Thoracic aorta (tissue), 2 donors: ENCODE measurements around the gene BMP6. TPM values are rescaled to one million over a fixed set of nuclear protein-coding genes. Genes with fewer than 3 reads are reported as not detected.

Source experiments
- ATAC-seq: fragments of 150-250 bp; one replicate; pipeline ENCODE4 v1.8.0; 2017; ENCODE audit warnings: low read depth; ENCODE audit not compliant: insufficient number of reproducible peaks, low FRiP score
- DNase-seq: peaks from one replicate; pipeline ENCODE4 v3.0.0-alpha.2; 2020; ENCODE audit warnings: low spot score
- H3K27ac ChIP-seq, 2 donors: fragments of 200-600 bp; sonication (generic); 1 replicate in 1 of 2; 2 replicates in 1 of 2; pipeline ENCODE4 v1.5.1; 2016; ENCODE audit warnings: mild to moderate bottlenecking in 2 of 2, moderate library complexity in 2 of 2
- H3K27me3 ChIP-seq: fragments of 200-600 bp; sonication (generic); replicated peaks from 2 replicates; pipeline ENCODE4 v1.6.0; 2016; ENCODE audit warnings: mild to moderate bottlenecking; ENCODE audit not compliant: insufficient read depth
- H3K36me3 ChIP-seq: fragments of 200-600 bp; sonication (generic); one replicate; pipeline ENCODE4 v1.5.1; 2016
- H3K4me1 ChIP-seq, 2 donors: fragments of 200-600 bp; sonication (generic); 1 replicate in 1 of 2; 2 replicates in 1 of 2; pipeline versions ENCODE4 v1.5.1 to v1.6.0; 2016; ENCODE audit warnings: low read depth in 2 of 2, mild to moderate bottlenecking in 1 of 2; ENCODE audit not compliant: control insufficient read depth in 1 of 2
- H3K4me3 ChIP-seq: fragments of 200-600 bp; sonication (generic); 2 replicates; pipeline ENCODE4 v1.5.1; 2016; ENCODE audit warnings: mild to moderate bottlenecking
- H3K9me3 ChIP-seq: fragments of 200-600 bp; sonication (generic); 2 replicates; pipeline ENCODE4 v1.5.1; 2016
- CTCF ChIP-seq: fragments of 200-600 bp; sonication (generic); IDR thresholded peaks from one replicate; pipeline ENCODE4 v1.5.1; 2019; ENCODE audit warnings: antibody characterized with exemption
- total RNA-seq, 2 donors: library from RNA; depleted of rRNA; stranded (reverse); fragments of >200 nt; gene quantifications; one replicate each; pipeline versions ENCODE4 v1.1.0 to v1.2.3, GENCODE V29; 2016

BMP6 gene
- total RNA-seq, 2 donors from 2014 or later: 4.7 TPM

- no peaks in the 10 kb centered on the region for H3K9me3 ChIP-seq
- no peaks in the 10 kb centered on the region for H3K36me3 ChIP-seq
Observed at GRCh38 chr6:7734707-7735383, 8.9 kb downstream of the BMP6 start.

GRCh38 chr6:7737106-7737505 lies 11.2 kb downstream of the BMP6 start:
- no peaks in the 10 kb centered on the region for H3K4me1 ChIP-seq
- ATAC-seq (no peak), DNase-seq (no peak)
- H3K27me3 ChIP-seq: no peaks in the 10 kb centered on the region
- H3K9me3 ChIP-seq: no peaks in the 10 kb centered on the region
- no peak overlapping the region for H3K27ac ChIP-seq
- no peaks in the 10 kb centered on the region for H3K36me3 ChIP-seq
- no peak overlapping the region for H3K4me3 ChIP-seq
- no peak for TF ChIP-seq CTCF

More at GRCh38 chr6:7734707-7735383, 8.9 kb downstream of the BMP6 start:
- ATAC-seq (no peak), DNase-seq (no peak)
- no peak overlapping the region for H3K4me3 ChIP-seq
- H3K27me3 ChIP-seq: no peaks in the 10 kb centered on the region
- no peaks in the 10 kb centered on the region for H3K4me1 ChIP-seq
- H3K27ac ChIP-seq: no peak overlapping the region
- TF ChIP-seq CTCF: no peak

GRCh38 chr6:7737867-7738266 lies 12.0 kb downstream of the BMP6 start:
- H3K4me3 ChIP-seq: no peak overlapping the region
- no peaks in the 10 kb centered on the region for H3K9me3 ChIP-seq
- no peaks in the 10 kb centered on the region for H3K27me3 ChIP-seq
- H3K36me3 ChIP-seq: no peaks in the 10 kb centered on the region
- DNase-seq: no peak
- ATAC-seq: no peak
- no peaks in the 10 kb centered on the region for H3K4me1 ChIP-seq
- TF ChIP-seq CTCF: no peak
- no peak overlapping the region for H3K27ac ChIP-seq

- Histone ChIP-seq H3K36me3 (no peaks in the 10 kb centered on the region), H3K4me3 (no peak overlapping the region), H3K4me1 (no peaks in the 10 kb centered on the region), H3K27ac (no peak overlapping the region), H3K27me3 (no peaks in the 10 kb centered on the region), H3K9me3 (no peaks in the 10 kb centered on the region)
- ATAC-seq (no peak), DNase-seq (no peak)
- no peak for TF ChIP-seq CTCF
Observed at GRCh38 chr6:7742223-7742785, 16.4 kb downstream of the BMP6 start.

- DNase-seq (no peak), ATAC-seq (no peak)
- no peak for TF ChIP-seq CTCF
Observed at GRCh38 chr6:7745942-7746341, 20.0 kb downstream of the BMP6 start.

More at GRCh38 chr6:7745942-7746341, 20.0 kb downstream of the BMP6 start:
- H3K27me3 ChIP-seq: no peaks in the 10 kb centered on the region
- no peaks in the 10 kb centered on the region for H3K36me3 ChIP-seq
- no peak overlapping the region for H3K4me3 ChIP-seq
- no peaks in the 10 kb centered on the region for H3K9me3 ChIP-seq
- H3K4me1 ChIP-seq: no peaks in the 10 kb centered on the region
- no peak overlapping the region for H3K27ac ChIP-seq
